GM12874 (cell line): ENCODE data around the gene NAV2.

Experiments
- TF ChIP-seq, protein P1 (sequence below): IDR thresholded peaks from 2 replicates; pipeline ENCODE4 v1.5.1; 2011; ENCODE audit warnings: low read depth, mild to moderate bottlenecking, control low read depth, low read length, moderate library complexity; ENCODE audit not compliant: insufficient read depth

The NAV2 gene

DNA sequence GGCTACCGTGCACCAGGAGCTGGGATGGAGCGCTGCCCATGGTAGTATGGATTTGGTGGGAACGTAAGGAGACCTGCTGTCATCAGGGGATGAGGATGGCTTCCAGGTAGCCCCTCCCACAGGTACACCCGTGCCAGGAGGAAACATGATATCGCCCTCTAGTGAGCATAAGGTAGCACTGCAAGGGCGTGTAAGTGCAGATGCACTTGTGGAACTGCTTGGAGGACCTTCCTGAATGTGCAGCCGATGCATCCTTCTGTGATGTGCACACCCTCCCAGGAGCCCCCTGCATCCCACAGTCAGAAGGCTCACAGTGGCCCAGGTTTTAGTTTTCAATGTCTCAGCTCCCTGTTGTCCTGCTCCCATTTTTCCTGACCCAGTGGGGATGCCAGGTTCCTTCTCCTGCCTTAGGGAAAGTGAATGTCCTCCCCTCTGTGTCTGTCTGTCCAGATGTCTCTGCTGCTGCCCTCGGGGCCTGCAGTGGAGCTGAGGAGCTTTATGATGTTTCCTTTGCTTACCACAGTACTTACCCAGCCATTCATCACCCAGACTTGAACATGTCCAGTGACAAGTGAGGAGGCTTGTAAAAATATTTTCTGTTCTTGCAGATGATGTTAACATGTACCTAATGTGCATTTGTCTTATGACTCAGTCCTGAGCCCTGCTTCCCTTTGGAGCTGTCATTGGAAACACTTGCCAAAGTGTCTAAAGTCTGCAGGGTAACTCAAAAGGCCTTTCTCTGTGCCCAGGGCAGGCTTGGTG, 398.5 kb downstream of the NAV2 start:
- TF ChIP-seq, protein P1, sequence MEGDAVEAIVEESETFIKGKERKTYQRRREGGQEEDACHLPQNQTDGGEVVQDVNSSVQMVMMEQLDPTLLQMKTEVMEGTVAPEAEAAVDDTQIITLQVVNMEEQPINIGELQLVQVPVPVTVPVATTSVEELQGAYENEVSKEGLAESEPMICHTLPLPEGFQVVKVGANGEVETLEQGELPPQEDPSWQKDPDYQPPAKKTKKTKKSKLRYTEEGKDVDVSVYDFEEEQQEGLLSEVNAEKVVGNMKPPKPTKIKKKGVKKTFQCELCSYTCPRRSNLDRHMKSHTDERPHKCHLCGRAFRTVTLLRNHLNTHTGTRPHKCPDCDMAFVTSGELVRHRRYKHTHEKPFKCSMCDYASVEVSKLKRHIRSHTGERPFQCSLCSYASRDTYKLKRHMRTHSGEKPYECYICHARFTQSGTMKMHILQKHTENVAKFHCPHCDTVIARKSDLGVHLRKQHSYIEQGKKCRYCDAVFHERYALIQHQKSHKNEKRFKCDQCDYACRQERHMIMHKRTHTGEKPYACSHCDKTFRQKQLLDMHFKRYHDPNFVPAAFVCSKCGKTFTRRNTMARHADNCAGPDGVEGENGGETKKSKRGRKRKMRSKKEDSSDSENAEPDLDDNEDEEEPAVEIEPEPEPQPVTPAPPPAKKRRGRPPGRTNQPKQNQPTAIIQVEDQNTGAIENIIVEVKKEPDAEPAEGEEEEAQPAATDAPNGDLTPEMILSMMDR = peak; percentile 93

DNA sequence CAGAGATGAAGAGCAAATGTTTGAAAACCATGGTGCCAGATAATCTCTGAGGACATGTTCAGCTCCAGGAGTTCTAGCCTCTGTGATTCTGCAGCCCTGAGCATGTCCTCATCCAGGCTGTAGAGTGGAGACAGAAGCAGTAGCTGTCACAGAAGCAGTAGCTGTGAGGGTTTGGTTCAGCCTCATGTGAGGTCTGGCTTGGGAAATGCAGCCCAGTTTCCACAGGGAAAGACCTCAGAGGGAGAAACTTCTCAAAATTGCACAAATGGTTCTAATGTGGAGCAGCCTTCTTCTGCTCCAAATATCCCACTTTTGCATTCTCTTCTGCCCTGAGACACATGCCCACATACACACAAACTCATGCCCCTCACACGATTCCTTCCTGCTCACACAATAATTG, 399.2 kb downstream of the NAV2 start:
- TF ChIP-seq, protein P1 = no peak

DNA sequence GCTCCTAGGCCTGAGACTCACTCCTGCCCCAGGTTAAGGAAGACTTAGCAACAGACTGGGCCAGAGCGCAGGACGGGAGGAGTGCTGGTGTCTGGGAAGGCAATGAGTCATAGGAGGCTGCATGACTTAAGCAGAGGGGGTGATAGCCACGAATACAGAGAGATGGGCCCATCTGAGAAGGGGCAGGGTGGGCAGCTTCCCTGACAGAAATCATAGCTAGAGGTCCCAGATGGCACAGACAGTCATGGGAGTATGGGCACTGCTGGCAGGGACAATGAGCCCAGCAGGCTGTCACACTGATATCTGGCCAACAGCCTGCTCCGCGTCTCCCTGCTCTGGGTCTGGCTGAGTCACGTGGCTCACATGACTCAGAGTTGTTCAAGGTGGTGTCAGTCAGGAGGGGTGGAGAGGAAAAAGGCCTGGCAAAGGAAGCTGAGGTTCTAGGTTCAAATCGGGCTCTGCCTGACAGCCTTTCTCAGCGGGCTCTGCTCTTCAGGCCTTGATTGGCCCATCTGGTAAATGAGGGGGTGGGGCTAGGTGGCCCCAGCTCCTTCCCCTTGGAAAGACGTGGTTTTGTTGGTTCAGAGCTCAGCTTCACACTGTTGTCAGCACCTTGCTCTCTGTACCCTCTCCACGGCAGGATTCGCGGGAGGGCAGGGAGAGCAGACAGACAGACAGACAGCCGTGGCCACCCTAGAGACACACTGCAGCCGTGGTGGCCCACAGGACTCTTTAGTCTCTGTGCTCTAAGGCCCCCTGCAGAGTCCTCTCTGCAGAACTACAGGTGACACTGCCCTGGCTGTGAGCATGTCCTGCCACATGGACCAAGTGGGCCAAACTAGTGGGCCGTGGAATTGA, 399.9 kb downstream of the NAV2 start:
- TF ChIP-seq, protein P1 = no peak

DNA sequence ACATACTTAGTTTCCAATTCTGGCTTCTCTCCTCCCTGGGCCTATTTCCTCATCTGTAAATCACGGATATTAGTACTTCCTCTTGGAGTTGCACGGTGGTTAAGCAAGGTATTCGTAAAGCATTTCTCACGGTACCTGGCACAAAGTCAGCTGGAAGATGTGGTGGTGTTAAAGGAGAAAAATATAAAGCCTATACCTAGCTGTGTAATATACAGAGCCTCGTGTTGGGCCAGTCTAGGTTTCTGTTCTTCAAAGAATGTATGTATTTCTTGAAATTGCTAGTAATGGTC, 400.5 kb downstream of the NAV2 start:
- TF ChIP-seq, protein P1 = no peak

DNA sequence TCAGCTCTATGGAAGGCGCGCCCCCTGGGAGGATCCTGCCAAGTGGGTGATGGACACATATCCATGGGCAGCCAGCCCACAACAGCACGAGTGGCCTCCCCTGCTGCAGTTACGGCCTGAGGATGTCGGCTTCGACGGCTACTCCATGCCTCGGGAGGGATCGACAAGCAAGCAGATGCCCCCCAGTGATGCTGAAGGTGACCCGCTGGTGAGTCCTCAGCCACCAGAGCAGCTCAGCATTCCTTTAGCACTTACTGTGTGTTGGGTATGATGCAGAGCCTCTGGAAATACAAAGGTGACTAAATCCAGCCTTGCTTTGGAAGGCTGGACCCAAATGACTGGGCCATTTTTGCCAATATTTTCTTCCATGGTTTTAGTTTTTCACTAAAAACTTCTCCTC, 402.0 kb downstream of the NAV2 start:
- TF ChIP-seq, protein P1 = no peak

DNA sequence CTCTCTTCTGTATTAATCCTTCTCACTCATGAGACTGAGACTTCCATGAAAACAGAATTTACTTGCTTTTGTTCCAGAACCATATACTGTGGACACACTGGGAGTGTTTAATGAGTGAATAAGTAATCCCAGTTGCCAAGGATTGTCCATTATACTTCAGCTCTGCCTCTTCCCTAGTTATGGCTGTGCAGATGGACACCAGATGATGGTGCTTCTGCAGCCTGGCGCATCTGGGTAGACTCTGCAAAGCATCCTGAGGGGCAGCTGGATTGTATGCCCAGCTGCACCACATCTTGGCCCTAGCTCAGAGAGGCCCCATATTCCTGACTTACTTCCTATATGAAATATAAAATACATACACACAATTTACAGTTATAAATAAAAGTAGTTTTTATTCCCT, 404.2 kb downstream of the NAV2 start:
- TF ChIP-seq, protein P1 = no peak

DNA sequence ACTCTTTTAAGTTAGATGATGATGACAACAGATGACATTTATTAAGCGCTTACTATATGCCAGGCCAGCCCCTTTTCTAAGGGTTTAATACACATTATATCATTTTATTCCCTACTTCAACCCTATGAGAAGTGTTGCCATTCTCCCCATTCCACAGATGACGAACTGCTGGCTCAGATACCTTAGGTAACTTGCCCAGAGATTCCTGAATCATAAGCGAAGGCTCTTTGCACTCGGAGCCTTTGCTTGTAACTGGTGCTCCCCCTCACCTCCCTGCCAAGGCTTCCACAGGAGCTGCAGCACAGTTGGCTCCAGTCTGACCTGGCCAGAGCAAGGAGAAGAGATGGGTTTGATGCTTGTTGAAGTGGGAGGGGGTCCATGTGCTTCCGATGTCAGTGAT, 404.7 kb downstream of the NAV2 start:
- TF ChIP-seq, protein P1 = no peak
